ENCODE results near the gene PKN1.
A peak's percentile ranks its signal among the peaks of the same experiment; 100 is the strongest.

PKN1 gene

GRCh38 chr19:14407605-14408484, 25.3 kb upstream of the PKN1 start:
- DNase-seq, result no peak

GRCh38 chr19:14408491-14409145, 24.5 kb upstream of the PKN1 start:
- no peak for DNase-seq

DNA sequence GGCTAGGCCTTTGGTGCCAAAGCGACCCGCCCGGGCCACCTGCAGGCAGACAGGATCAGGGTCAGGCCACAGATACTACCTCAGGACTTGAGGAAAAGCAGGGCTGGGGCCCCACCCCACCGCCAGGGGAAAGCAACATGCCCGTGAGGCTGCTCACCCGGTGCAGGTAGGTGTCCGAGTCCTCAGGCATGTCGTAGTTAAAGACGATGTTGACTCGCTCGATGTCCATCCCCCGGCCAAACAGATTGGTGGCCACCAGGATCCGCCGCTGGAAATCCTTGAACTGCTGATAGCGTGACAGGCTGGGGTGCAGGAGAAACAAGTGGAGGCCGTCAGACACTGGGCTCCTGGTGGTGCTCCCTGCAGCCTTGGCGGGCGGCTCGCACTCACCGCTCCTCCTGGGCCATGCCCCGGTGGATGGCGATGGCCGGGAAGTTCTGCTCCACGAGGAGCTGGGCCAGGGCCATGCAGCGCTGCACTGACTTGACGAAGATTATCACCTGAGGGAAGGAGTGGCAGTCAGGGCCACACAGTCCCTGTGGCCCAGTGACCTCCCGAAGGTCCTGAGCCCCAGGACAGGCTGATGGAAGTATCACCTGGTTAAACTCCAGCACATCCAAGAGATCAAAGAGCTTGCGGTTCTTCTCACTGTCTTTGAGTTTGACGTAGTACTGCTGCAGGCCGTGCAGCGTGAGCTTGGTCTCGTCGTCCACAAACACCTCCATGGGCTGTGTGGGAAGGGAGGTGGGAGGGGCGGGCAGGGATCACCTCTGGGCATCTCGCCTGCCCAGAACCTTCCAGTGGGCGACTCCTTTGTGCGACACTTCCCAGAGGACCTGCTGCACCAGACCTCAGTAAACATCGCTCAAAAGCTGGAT, 23.7 kb upstream of the PKN1 start:
- no peak for DNase-seq

GRCh38 chr19:14410091-14411051, 22.7 kb upstream of the PKN1 start:
- DNase-seq, result peak; percentile 51

- no peak for DNase-seq
Observed at GRCh38 chr19:14411161-14411937, 21.8 kb upstream of the PKN1 start.

DNA sequence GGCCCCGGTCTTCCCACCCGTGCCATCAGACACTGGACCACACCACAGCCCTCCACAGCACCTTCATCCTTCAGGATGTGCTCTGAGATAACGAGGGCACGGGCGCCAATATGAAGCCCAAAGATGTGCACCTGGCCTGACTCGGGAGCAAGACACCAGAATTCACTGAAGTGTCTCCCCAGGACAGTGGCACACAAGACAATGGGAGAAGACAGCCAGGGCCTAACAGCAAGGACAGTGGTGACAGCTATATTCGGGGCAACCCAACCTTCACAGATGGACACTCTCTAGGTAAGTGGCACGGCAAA, 21.2 kb upstream of the PKN1 start:
- DNase-seq, result no peak

GRCh38 chr19:14412324-14412995, 20.6 kb upstream of the PKN1 start:
- no peak for DNase-seq

DNA sequence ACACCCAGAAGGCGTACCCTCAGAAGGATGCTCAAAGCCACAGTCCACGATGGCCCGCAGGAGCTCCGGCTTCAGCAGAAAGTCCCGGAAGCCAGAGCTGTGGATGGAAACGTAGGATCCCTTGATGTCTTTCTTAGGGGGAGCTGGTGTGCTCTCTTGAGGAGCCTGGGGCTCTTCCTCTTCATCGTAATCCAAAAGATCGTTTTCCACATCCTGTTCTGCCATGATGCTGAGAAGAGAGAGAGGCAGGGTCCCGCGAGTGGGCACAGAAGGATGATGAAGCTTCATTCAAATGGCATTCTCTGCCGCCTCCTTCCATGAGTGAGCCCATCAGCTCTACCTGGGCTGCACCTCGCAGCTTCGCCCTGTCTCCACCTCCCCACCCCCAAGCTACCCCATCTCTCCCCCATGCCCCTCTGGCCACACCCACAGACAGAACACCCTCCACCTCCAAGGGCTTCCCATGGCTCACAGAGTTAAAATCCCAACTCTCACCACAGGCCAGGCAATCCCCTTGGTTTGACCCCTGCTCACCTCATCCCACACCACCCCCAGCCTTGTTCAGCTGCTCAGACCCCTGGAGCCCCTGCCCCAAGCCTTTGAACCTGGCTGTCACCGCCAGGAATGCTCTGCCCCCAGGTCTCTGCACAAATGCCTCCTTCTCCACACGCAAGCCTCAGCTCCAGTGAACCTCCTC, 20.0 kb upstream of the PKN1 start:
- DNase-seq, result no peak

DNA sequence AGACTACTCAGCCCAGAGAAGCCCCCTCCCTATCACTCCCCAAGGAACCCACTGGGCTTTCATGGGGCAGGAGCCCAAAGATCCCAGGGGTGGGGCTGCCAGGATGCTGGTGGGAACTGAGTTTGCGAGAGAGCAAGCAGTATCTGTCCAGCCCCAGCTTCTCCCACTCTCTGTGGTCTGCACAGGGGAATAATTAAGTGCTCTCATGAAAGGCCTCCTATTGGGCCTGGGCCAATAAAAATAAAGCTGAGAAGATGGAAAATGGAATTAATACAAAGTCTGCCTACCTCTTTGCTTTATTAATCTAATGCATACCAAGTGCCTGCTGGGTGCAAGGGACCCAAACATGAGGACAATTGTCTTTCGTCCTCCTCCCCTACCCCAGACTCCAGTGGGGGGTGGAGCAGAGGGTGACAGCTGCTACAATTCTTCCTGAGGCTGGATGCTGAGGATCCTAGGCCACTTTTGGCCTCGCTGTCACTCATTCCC, 19.4 kb upstream of the PKN1 start:
- no peak for DNase-seq

GRCh38 chr19:14414926-14415690, 18.0 kb upstream of the PKN1 start:
- DNase-seq, result no peak

- no peak for DNase-seq
Observed at GRCh38 chr19:14416817-14417231, 16.3 kb upstream of the PKN1 start.

- DNase-seq, result no peak
Observed at GRCh38 chr19:14418856-14419105, 14.3 kb upstream of the PKN1 start.

DNA sequence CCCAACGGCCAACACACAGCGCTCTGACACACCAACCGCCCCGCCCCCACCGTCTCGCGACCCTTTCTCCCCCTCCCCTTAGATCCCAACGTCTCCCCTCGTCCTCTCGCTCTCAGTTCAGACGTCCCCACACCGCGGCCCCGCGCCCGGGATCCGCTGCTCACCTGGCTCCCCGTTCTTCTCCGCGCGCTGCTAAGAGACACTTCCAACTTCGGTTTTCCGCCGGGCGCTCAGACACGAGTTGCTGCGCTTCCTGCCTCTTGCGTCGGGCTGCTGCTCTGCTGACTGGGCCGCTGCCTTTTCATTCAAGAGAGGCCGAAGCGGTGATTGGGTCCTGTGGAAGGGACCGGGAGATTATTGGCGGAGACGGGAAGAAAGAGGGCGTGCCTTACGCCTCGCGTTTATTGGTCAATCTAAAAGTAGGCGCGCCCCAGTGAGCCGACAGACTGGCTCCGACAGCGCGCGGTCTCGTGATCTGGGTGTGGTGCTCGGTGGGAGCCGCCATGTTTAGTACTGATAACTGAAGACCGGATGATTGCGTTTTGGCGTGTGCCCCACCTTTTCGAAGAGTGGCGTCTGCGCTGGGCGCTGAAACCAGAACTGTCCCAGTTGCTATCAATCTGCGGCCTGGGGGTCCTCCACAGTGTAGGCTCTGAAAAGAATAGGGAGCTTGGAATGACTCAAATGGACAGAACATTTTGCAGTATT, 13.8 kb upstream of the PKN1 start, which contains the start of gene DDX39A:
Gene DDX39A, minus strand, starts transcription at position 236 of the 708 bp plus-strand sequence. CDS start 6,121 bp downstream, outside the sequence.
- DNase-seq, result peak; percentile 97

DNA sequence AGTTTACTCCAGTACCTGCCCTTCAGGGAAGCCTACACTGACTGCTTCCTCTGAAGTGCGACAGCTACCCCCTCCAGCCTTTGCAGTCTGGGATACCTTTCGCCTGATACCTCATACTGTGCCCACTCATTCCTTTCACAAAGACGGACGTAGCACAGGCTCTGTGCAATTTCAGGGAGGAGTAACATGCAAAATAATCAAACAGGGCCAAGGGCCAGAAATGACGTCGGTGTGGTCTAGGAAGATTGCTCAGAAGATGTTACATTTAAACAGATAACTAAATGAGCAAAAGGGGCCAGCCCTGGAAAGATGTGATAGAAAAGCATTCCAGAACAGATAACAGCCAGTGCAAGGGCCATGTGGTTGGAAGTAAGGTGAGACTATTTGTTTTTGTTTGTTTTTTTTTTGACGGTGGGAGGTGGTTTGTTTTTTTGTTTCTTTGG, 7.4 kb upstream of the PKN1 start:
- DNase-seq, result no peak

DNA sequence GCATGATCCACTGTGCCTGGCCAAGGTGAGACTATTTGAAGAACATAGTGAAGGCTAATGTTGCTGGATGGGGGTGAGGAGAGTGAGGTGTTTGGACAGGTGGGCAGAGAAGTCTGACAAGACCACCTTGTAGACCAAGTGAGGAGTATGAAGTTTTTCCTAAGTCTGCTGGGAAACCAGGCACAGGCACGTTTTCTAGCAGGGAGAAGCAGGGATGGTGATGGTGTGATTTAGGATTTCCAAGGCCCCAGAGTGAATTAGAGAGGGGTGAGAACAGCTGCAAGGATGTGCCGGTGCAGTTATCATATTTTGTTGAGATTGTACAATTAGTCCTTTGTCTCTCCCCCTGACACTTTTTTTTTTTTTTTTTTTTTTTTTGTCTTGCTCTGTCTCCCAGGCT, 5.6 kb upstream of the PKN1 start:
- no peak for DNase-seq

DNA sequence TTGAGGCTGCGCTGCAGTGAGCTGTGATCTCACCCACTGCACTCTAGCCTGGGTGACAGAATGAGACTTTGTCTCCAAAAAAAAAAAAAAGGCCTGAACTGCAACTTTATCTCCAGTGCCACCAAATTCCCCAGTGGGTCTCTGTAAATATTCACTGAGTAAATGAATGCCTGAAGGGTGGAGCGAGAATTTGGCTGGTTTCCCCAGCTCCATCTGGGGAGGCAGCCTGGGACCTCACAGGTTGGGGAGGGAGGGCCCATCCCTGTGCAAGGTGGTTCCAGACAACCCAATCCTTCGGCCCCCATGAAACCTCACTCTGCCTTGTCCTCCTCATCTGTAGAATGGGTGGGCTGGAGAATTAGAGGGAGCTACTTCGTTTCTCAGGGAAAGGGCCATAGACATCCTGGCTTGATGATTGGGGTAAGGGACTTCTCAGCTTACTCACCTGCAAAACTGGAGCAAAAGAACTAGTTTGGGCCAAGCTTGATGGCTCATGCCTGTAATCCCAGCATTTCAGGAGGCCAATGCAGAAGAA, 4.2 kb upstream of the PKN1 start:
- DNase-seq, result no peak

DNA sequence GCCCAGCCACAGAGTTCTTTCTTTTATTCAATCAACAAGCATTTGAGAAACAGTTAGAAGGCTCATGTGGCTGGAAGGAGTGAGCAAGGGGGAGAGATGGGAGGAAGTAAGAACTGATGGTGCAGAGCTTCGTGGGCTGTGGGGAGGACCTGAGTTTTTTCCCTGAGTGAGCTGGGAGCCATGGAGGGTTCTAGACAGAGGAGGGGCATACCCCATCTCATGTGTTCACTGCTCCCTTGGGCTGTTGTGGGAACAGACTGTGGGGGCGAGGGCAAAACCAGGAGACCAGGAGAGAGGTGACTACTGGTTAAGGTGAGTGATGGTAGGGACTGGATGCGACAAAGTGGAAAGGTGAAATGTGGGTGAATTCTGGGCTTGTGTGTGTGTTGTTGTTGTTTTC, 2.4 kb upstream of the PKN1 start:
- DNase-seq, result no peak

All from CD4-positive, alpha-beta T cell treated with Interleukin-6 for 4 hours (primary cell).